C1 segment of cervical spinal cord (tissue), 14 donors: ENCODE data around the gene APCDD1.
"Not testable (repeated sequence)": the region's sequence is repeated elsewhere in the genome, so short reads cannot be mapped to it uniquely, and the experiment has no call there.

Experiments
- DNase-seq, 14 donors: peaks; one replicate each; lab custom pipeline; 2025; lab: John Stamatoyannopoulos, UW

The APCDD1 gene

GRCh38 chr18:10490401-10491165 lies 36.1 kb downstream of the APCDD1 start:
- no peak for DNase-seq

- no peak for DNase-seq
Observed at GRCh38 chr18:10495936-10496335, 41.5 kb downstream of the APCDD1 start.

- no peak for DNase-seq
Observed at GRCh38 chr18:10497206-10497749, 42.8 kb downstream of the APCDD1 start.

- no peak for DNase-seq
Observed at GRCh38 chr18:10499230-10499629, 44.8 kb downstream of the APCDD1 start.

GRCh38 chr18:10500038-10500437 lies 45.6 kb downstream of the APCDD1 start:
- no peak for DNase-seq

- no peak for DNase-seq
Observed at GRCh38 chr18:10504723-10505122, 50.3 kb downstream of the APCDD1 start.

- DNase-seq: not testable (repeated sequence)
Observed at GRCh38 chr18:10505892-10506291, 51.5 kb downstream of the APCDD1 start.

- DNase-seq: no peak
Observed at GRCh38 chr18:10508591-10508990, 54.2 kb downstream of the APCDD1 start.

GRCh38 chr18:10511236-10511635 lies 56.8 kb downstream of the APCDD1 start:
- no peak for DNase-seq

- peak in 3 of 14 donors; percentile 14 to 32 (median 22) for DNase-seq
Observed at GRCh38 chr18:10514082-10514481, 59.6 kb downstream of the APCDD1 start.

GRCh38 chr18:10514601-10515000 lies 60.2 kb downstream of the APCDD1 start:
- no peak for DNase-seq

GRCh38 chr18:10515456-10515855 lies 61.0 kb downstream of the APCDD1 start:
- no peak for DNase-seq

- no peak for DNase-seq
Observed at GRCh38 chr18:10516078-10516477, 61.6 kb downstream of the APCDD1 start.

- DNase-seq: peak in 11 of 14 donors; percentile 14 to 78 (median 72)
Observed at GRCh38 chr18:10518595-10519255, 64.3 kb downstream of the APCDD1 start.

- no peak for DNase-seq
Observed at GRCh38 chr18:10519366-10519765, 64.9 kb downstream of the APCDD1 start.

GRCh38 chr18:10519999-10520935 lies 65.8 kb downstream of the APCDD1 start:
- DNase-seq: peak in 12 of 14 donors; percentile 9 to 79 (median 48)

- no peak for DNase-seq
Observed at GRCh38 chr18:10521566-10521965, 67.1 kb downstream of the APCDD1 start.

GRCh38 chr18:10522574-10522973 lies 68.1 kb downstream of the APCDD1 start:
- DNase-seq: no peak

- no peak for DNase-seq
Observed at GRCh38 chr18:10523544-10523943, 69.1 kb downstream of the APCDD1 start.

GRCh38 chr18:10524507-10525370 lies 70.3 kb downstream of the APCDD1 start:
- DNase-seq: no peak

GRCh38 chr18:10525371-10525691 lies 70.9 kb downstream of the APCDD1 start:
- no peak for DNase-seq
